Tracheal epithelial cell (primary cell): ENCODE data around the gene STK31. TPM values are rescaled to one million over a fixed set of nuclear protein-coding genes. Genes with fewer than 3 reads are reported as not detected.

Experiments
- total RNA-seq: library from RNA; depleted of rRNA; stranded (reverse); fragments of >200 nt; gene quantifications from 2 replicates; pipeline ENCODE4 v1.2.1, GENCODE V29; 2014

STK31 gene
- under 0.01 TPM in 1 of 2 replicates, not detected in the other for total RNA-seq

GRCh38 chr7:23710000-23710399 lies at the start of gene STK31:
TSS of gene STK31 (plus strand) at chr7:23710219. CDS start at chr7:23710286, 67 bp downstream.

GRCh38 chr7:23679898-23680413 lies 30.1 kb upstream of the STK31 start, which contains the start of gene FAM221A:
TSS of gene FAM221A (plus strand) at chr7:23680199. CDS start at chr7:23680219, 20 bp downstream.

Other genes starting within 250 kb of the STK31 start
- gene IGF2BP3, start 239.7 kb upstream of the STK31 start, total RNA-seq, result 7.5 and 26.0 TPM in 2 replicates
- gene TRA2A, start 178.2 kb upstream of the STK31 start, total RNA-seq, result 8.3 and 12.0 TPM in 2 replicates
- 9.2 and 14.9 TPM in 2 replicates for gene CCDC126, start 112.8 kb upstream of the STK31 start, total RNA-seq
- 1.2 and 1.9 TPM in 2 replicates for gene FAM221A, start 30.0 kb upstream of the STK31 start, total RNA-seq